H1 (cell line): ENCODE results near the gene SPDYE4.
A peak's percentile ranks its signal among the peaks of the same experiment; 100 is the strongest.

Experiments used
- BCL11A ChIP-seq, 2 experiments: IDR thresholded peaks; one replicate each; pipeline ENCODE4 v1.6.1; 2011; ENCODE audit warnings: low read depth in 2 of 2, low read length in 2 of 2, mild to moderate bottlenecking in 2 of 2
- EP300 ChIP-seq, 2 experiments: IDR thresholded peaks; 1 replicate in 1 of 2; 2 replicates in 1 of 2; pipeline ENCODE4 v1.6.1; 2011 to 2012; ENCODE audit warnings: low read depth in 2 of 2, low read length in 2 of 2, mild to moderate bottlenecking in 2 of 2, borderline replicate concordance in 1 of 2, inconsistent platforms in 1 of 2, moderate library complexity in 1 of 2
- EZH2 ChIP-seq: fragments of 200-600 bp; sonication (generic); IDR thresholded peaks from 2 replicates; pipeline ENCODE4 v1.7.1; 2012; ENCODE audit warnings: low read depth, mild to moderate bottlenecking, moderate library complexity, low read length, inconsistent platforms; ENCODE audit not compliant: severe bottlenecking
- POLR2AphosphoS5 ChIP-seq: IDR thresholded peaks from 2 replicates; pipeline ENCODE4 v1.6.1; 2011; ENCODE audit warnings: low read depth, low read length
- ZNF274 ChIP-seq: IDR thresholded peaks from 2 replicates; pipeline ENCODE4 v1.7.0; 2012; ENCODE audit warnings: low read length, borderline replicate concordance; ENCODE audit errors: extremely low read depth
- TF ChIP-seq, protein P1 (sequence below), 3 experiments: IDR thresholded peaks; 1 replicate in 2 of 3; 2 replicates in 1 of 3; pipeline versions ENCODE4 v1.5.1 to v1.6.1; 2011; ENCODE audit warnings: low read length in 3 of 3, mild to moderate bottlenecking in 3 of 3, inconsistent platforms in 2 of 3, low read depth in 1 of 3, moderate library complexity in 1 of 3; ENCODE audit not compliant: insufficient read depth in 1 of 3; ENCODE audit errors: control extremely low read depth in 1 of 3
- TF ChIP-seq, protein P2 (sequence below): IDR thresholded peaks from 2 replicates; pipeline ENCODE4 v1.6.1; 2012; ENCODE audit warnings: low read length, inconsistent platforms

DNA sequence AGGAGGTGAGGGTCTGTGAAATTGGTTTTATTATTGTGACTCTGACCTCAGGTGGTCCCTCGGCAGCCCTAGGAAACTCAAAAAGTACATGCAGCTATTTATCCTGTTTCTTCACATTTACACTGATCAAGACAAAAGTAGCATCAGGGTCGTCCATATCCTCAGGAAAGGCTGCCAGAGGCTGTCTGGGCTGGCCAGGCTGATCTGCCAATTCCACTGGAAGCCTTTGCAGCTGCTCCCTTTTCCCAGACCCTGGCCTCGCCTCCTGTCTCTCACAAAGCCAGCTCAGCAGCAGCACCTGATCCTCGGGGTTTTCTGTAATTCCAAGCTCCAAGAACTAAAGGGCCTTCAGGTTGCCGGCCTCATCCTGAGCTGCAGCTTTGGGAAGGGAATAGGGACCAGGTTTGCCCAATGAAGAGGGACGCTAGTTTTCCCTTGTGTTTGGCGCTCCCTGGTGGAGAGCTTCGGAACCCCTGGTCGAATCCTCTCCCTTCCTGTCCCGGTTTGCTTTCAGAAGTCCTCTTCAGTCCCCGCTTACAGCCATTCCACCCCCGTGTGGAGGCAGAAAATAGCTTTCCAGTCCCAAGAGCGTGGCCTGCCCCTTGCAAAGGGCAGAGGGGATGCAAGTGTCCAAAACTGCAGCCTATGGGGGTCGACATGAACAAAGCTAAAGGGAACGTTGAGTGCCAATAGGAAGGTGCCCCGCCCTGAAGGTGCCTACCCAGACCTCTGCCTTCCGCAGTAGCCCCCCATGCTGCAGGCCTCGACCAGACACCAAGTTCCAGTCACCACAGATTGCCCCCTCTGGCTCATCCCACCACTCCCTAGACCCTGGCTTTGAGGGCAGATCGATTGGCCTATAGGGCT is 27.4 kb upstream of the SPDYE4 start:
- TF ChIP-seq, protein P1, sequence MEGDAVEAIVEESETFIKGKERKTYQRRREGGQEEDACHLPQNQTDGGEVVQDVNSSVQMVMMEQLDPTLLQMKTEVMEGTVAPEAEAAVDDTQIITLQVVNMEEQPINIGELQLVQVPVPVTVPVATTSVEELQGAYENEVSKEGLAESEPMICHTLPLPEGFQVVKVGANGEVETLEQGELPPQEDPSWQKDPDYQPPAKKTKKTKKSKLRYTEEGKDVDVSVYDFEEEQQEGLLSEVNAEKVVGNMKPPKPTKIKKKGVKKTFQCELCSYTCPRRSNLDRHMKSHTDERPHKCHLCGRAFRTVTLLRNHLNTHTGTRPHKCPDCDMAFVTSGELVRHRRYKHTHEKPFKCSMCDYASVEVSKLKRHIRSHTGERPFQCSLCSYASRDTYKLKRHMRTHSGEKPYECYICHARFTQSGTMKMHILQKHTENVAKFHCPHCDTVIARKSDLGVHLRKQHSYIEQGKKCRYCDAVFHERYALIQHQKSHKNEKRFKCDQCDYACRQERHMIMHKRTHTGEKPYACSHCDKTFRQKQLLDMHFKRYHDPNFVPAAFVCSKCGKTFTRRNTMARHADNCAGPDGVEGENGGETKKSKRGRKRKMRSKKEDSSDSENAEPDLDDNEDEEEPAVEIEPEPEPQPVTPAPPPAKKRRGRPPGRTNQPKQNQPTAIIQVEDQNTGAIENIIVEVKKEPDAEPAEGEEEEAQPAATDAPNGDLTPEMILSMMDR (IDR thresholded peaks at IDR 0.05; ENCODE audit: control extremely low read depth in 1 of 3, insufficient read depth in 1 of 3, low read depth in 1 of 3, low read length in 3 of 3), result peak; percentile 75 to 93 (median 86)
- TF ChIP-seq EZH2, result no peak
- TF ChIP-seq, protein P2, sequence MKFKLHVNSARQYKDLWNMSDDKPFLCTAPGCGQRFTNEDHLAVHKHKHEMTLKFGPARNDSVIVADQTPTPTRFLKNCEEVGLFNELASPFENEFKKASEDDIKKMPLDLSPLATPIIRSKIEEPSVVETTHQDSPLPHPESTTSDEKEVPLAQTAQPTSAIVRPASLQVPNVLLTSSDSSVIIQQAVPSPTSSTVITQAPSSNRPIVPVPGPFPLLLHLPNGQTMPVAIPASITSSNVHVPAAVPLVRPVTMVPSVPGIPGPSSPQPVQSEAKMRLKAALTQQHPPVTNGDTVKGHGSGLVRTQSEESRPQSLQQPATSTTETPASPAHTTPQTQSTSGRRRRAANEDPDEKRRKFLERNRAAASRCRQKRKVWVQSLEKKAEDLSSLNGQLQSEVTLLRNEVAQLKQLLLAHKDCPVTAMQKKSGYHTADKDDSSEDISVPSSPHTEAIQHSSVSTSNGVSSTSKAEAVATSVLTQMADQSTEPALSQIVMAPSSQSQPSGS, result no peak
- no peak for TF ChIP-seq EP300 (IDR thresholded peaks at IDR 0.05; ENCODE audit: borderline replicate concordance in 1 of 2, low read depth in 2 of 2, low read length in 2 of 2)
- TF ChIP-seq POLR2AphosphoS5, result no peak
- no peak for TF ChIP-seq BCL11A (IDR thresholded peaks at IDR 0.05; ENCODE audit: low read depth in 2 of 2, low read length in 2 of 2)
- no peak for TF ChIP-seq ZNF274
